ENCODE measurements around the gene TERT.

DNA sequence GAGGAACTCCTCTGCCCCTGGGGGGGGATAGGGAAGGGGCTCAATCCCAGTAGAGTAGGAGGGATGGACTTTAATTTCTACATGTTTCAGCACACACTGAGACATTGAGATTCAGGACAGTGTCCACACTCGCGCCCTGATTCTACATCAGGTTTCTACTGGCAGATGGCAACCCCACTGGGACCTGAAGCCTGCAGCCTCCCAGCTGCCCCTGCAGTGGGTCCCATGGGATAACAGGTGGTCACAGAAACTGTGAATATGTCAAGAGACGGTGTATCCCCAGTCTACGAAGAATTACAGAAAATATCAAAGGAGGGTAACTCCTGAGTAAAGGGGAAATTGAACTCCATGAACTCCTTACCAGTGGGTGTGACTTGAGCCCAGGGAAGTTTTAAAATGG is 2.4 kb upstream of the TERT start:
- no peak for TF ChIP-seq CTCF (conservative IDR thresholded peaks at IDR 0.05; ENCODE audit: low read length)
- TF ChIP-seq EZH2phosphoT487 (IDR thresholded peaks at IDR 0.05; ENCODE audit: borderline replicate concordance, low read depth, low read length) = no peak
